Measurements from ENCODE around the gene RAPGEF4. TPM values are rescaled to one million over a fixed set of nuclear protein-coding genes. Genes with fewer than 3 reads are reported as not detected.

RAPGEF4 gene
- total RNA-seq, 1 experiment from 2014 or later: 1.4 TPM

DNA sequence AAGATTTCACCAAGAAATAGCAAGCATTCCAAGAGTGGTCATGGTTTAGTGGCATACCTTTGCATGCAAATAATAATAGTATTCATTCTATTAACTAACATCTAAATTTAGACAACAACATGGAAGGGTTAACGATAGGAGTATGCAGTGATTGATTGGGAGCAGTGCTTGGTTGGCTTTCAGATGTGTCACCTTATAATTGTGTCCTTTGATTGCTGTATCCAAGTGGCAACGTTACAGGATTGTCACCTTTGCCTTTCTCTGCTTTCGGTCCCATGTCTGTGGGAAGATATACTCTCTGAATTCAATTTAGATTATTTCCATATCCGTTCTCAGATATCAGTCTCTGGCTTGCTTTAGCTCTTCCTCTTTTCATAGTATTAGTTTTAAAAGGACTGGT lies 187.2 kb downstream of the RAPGEF4 start:
- H2BK20ac ChIP-seq (ENCODE audit: low read depth, low read length, poor library complexity, severe bottlenecking): no peak overlapping the region
- no peak overlapping the region for H3K27ac Mint-ChIP-seq
- H3K9ac ChIP-seq (ENCODE audit: extremely low read depth, insufficient read length, low read length): no peak overlapping the region
- no peaks in the 10 kb centered on the region for H3K27me3 ChIP-seq (ENCODE audit: insufficient read depth, low read length)
- no peaks in the 10 kb centered on the region for H3K36me3 Mint-ChIP-seq (ENCODE audit: insufficient read depth in 1 of 3, low read depth in 3 of 3)
- H2BK120ac ChIP-seq (ENCODE audit: low read depth, low read length, poor library complexity, severe bottlenecking): no peak overlapping the region
- no peak overlapping the region for H2BK12ac ChIP-seq (ENCODE audit: insufficient read length, low read depth, low read length)
- no peak overlapping the region for H3K4ac ChIP-seq (ENCODE audit: low read depth, low read length)
- TF ChIP-seq CTCF (conservative IDR thresholded peaks at IDR 0.05): no peak
- H3K14ac ChIP-seq (ENCODE audit: insufficient read depth, low read length): no peak overlapping the region
- no peak overlapping the region for H3K4me3 Mint-ChIP-seq
- no peaks in the 10 kb centered on the region for H4K20me1 ChIP-seq (ENCODE audit: control insufficient read depth, insufficient read depth, insufficient read length)
- no peak overlapping the region for H4K8ac ChIP-seq (replicated peaks; ENCODE audit: insufficient read length, low read depth, low read length)
- H2BK15ac ChIP-seq (ENCODE audit: low read depth, low read length): no peak overlapping the region
- H2AK5ac ChIP-seq (ENCODE audit: insufficient read length, low read length): no peak overlapping the region
- H2AFZ ChIP-seq (ENCODE audit: low read length): no peak overlapping the region
- no peaks in the 10 kb centered on the region; the same call in 1 of the 2 replicates for H3K4me1 ChIP-seq (ENCODE audit: insufficient read depth, low read length)
- no peak overlapping the region for H3K56ac ChIP-seq (ENCODE audit: insufficient read length, low read depth, low read length)
- no peaks in the 10 kb centered on the region for H3K9me3 ChIP-seq (ENCODE audit: control insufficient read depth, low read depth, low read length)
- H3K27me3 Mint-ChIP-seq (ENCODE audit: low read depth): peaks cover 1% of the 10 kb centered on the region; the same call in 1 of the 2 replicates
- H3K9me3 Mint-ChIP-seq: no peaks in the 10 kb centered on the region; a peak in 1 of 5 replicates
- no peak overlapping the region for H3T11ph ChIP-seq (ENCODE audit: low read length)
- WGBS (ENCODE audit: extremely low coverage, insufficient read length, low lambda C conversion rate): no CpG with 5 or more reads among the region's 4 CpGs
- no peak overlapping the region for H4K5ac ChIP-seq (ENCODE audit: insufficient read length, low read depth, low read length)
- H3K18ac ChIP-seq (ENCODE audit: insufficient read length, low read depth, low read length): no peak overlapping the region
- H3K79me1 ChIP-seq (ENCODE audit: insufficient read depth, low read depth, low read length, poor library complexity, severe bottlenecking): no peaks in the 10 kb centered on the region
- no peak overlapping the region for H2BK5ac ChIP-seq (ENCODE audit: insufficient read length, low read length)
- no peaks in the 10 kb centered on the region for H3K79me2 ChIP-seq (ENCODE audit: insufficient read depth, low read length)
- H3K4me1 Mint-ChIP-seq: peaks cover 6 to 7% of the 10 kb centered on the region in 2 experiments; a peak in 3 of 4 replicates
- no peak overlapping the region for H3K4me2 ChIP-seq (ENCODE audit: insufficient read depth, insufficient read length, low read length)
- H3K23ac ChIP-seq (ENCODE audit: insufficient read length, low read depth, low read length): no peak overlapping the region
- H3K27ac ChIP-seq (ENCODE audit: insufficient read length, low read depth, low read length): no peak overlapping the region
- no peaks in the 10 kb centered on the region for H3K23me2 ChIP-seq (ENCODE audit: insufficient read length, low read depth, low read length, poor library complexity, severe bottlenecking)
- no peak for DNase-seq
- H4K91ac ChIP-seq (ENCODE audit: insufficient read length, low read depth, low read length): no peak overlapping the region
